ENCODE data around the gene NAA80.

GRCh38 chr3:50270422-50271224, 28.6 kb downstream of the NAA80 start:
- no peak for TF ChIP-seq CTCF (IDR thresholded peaks at IDR 0.05; ENCODE audit: poor library complexity, severe bottlenecking)
- TF ChIP-seq EP300 (conservative IDR thresholded peaks at IDR 0.05; ENCODE audit: poor library complexity, severe bottlenecking): no peak
- no peak for TF ChIP-seq REST (IDR thresholded peaks at IDR 0.05; ENCODE audit: borderline replicate concordance)
- TF ChIP-seq SMC3 (conservative IDR thresholded peaks at IDR 0.05; ENCODE audit: poor library complexity): no peak
- TF ChIP-seq TAF1 (IDR thresholded peaks at IDR 0.05; ENCODE audit: low read depth): no peak
- TF ChIP-seq RAD21 (conservative IDR thresholded peaks at IDR 0.05): no peak
- TF ChIP-seq EZH2 (IDR thresholded peaks at IDR 0.05; ENCODE audit: borderline replicate concordance, insufficient read depth, low read length, poor library complexity, severe bottlenecking): no peak
- no peak for TF ChIP-seq POLR2AphosphoS5 (IDR thresholded peaks at IDR 0.05)

All from neural cell (in vitro differentiated cells).